ENCODE results near the gene PITPNM3.

DNA sequence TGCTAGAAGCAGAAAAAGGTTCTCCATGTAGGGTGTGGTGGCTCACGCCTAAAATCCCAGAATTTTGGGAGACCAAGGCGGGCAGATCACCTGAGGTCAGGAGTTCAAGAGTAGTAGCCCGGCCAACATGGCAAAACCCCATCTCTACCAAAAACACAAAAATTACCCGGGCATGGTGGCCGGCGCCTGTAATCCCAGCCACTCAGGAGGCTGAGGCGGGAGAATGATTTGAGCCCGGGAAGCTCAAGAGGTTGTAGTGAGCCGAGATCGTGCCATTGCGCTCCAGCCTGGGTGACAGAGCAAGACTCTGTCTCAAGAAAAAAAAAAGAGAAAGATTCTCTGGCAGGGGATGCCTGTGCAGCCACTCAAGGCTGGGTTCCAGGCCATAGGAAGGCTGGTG is 54.2 kb downstream of the PITPNM3 start:
- TF ChIP-seq, protein P1, sequence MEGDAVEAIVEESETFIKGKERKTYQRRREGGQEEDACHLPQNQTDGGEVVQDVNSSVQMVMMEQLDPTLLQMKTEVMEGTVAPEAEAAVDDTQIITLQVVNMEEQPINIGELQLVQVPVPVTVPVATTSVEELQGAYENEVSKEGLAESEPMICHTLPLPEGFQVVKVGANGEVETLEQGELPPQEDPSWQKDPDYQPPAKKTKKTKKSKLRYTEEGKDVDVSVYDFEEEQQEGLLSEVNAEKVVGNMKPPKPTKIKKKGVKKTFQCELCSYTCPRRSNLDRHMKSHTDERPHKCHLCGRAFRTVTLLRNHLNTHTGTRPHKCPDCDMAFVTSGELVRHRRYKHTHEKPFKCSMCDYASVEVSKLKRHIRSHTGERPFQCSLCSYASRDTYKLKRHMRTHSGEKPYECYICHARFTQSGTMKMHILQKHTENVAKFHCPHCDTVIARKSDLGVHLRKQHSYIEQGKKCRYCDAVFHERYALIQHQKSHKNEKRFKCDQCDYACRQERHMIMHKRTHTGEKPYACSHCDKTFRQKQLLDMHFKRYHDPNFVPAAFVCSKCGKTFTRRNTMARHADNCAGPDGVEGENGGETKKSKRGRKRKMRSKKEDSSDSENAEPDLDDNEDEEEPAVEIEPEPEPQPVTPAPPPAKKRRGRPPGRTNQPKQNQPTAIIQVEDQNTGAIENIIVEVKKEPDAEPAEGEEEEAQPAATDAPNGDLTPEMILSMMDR (IDR thresholded peaks at IDR 0.05 in 4 of 5, conservative IDR thresholded peaks at IDR 0.05 in 1 of 5) = no peak
- no peak for TF ChIP-seq POLR2A (IDR thresholded peaks at IDR 0.05)
